ENCODE measurements around the gene SLC44A4.

SLC44A4 gene

DNA sequence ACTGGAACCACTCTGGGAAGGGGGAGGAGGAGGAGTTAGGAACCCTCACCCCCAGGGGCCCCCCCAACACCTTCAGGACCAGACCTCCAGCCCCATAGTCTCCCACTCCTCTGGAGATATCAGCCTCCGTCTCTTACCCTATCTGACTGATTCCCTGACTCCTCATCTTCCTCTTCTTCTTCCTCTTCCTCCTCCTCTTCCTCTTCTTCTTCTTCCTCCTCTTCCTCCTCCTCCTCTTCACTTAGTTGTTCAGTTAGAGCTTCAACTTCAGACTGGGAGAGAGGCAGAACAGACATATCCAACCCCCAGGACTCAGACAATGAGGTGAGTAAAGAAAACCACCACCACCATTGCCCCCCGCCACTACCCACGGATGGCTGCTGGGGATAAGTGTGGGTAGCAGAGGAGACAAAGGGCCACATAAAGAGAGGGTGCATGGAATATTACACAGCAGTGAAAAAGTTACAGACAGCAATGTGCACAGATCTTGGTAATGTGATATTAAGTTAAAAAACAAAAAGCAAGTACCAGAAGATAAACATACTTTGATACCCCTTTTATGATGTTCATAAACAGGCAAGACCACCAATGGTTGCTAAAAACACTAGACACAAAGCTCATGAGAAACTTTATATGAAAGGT is 10.7 kb upstream of the SLC44A4 start:
- Histone ChIP-seq H3K4me3 (ENCODE audit: low read length) (no peak overlapping the region), H3K36me3 (ENCODE audit: control insufficient read depth, insufficient read depth, low read length) (peaks cover 50% of the 10 kb centered on the region), H3K27ac (ENCODE audit: low read length) (no peak overlapping the region), H3K27me3 (ENCODE audit: control insufficient read depth, insufficient read depth, low read length) (no peaks in the 10 kb centered on the region), H3K9me3 (ENCODE audit: control insufficient read depth, insufficient read depth, low read length) (no peaks in the 10 kb centered on the region), H3K4me1 (ENCODE audit: control insufficient read depth, insufficient read depth, low read length) (no peaks in the 10 kb centered on the region)
- WGBS (ENCODE audit: insufficient coverage, insufficient read length) = no CpG with 5 or more reads among the region's 3 CpGs
- DNase-seq (ENCODE audit: low read depth, low spot score) = no peak

DNA sequence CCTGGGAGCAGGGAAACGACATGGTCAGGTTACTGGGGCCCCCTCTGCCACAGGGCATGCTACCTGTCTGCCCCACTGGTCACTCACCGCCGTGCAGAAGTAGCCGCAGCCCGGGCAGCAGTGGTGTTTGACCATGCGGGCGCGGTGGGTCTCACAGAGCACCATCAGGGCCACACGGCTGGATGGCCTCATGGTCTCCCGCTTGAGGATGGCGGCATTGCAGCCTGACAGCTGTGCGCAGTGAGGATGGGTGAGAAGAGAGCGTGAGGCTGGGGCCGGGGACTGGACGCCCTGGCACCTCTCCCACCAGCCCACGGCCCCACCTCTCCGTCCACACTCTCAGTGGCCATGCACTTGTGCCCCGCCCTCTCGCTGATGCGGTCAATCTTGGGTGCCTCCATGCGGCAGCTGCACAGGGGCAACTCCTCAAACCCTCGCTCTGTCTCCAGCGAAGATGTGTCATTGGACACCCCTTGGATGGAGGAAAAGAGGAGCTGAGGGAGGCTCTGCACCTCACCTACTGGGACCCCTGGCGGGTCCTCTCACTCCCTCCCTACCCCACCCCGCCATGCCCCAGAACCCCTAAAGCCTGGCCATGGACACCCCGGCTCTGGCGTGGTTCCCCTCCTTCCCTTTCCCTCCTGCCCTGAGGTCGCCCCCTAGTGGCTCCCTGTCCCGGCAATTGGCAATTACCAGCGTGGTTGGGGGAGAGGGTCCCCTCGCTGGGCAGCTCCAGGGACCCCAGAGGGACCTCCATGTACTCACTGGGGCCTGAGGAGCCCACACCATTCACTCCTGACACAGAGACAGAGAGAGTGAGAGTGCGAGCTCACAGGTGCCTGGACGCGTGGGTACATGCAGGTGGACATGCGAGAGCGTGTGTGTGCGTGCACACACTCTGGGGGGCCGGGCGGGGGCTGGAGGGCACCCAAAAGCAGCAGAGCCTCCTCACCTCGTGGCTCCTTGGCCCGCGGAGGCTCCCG is 9.8 kb upstream of the SLC44A4 start:
- DNase-seq (ENCODE audit: low read depth, low spot score) = no peak
- H3K9me3 ChIP-seq (ENCODE audit: control insufficient read depth, insufficient read depth, low read length) = no peaks in the 10 kb centered on the region
- H3K36me3 ChIP-seq (ENCODE audit: control insufficient read depth, insufficient read depth, low read length) = peaks cover 56% of the 10 kb centered on the region
- H3K27ac ChIP-seq (ENCODE audit: low read length) = no peak overlapping the region
- H3K4me3 ChIP-seq (ENCODE audit: low read length) = no peak overlapping the region
- WGBS (ENCODE audit: insufficient coverage, insufficient read length) = no CpG with 5 or more reads among the region's 43 CpGs
- no peaks in the 10 kb centered on the region for H3K4me1 ChIP-seq (ENCODE audit: control insufficient read depth, insufficient read depth, low read length)
- H3K27me3 ChIP-seq (ENCODE audit: control insufficient read depth, insufficient read depth, low read length) = no peaks in the 10 kb centered on the region

DNA sequence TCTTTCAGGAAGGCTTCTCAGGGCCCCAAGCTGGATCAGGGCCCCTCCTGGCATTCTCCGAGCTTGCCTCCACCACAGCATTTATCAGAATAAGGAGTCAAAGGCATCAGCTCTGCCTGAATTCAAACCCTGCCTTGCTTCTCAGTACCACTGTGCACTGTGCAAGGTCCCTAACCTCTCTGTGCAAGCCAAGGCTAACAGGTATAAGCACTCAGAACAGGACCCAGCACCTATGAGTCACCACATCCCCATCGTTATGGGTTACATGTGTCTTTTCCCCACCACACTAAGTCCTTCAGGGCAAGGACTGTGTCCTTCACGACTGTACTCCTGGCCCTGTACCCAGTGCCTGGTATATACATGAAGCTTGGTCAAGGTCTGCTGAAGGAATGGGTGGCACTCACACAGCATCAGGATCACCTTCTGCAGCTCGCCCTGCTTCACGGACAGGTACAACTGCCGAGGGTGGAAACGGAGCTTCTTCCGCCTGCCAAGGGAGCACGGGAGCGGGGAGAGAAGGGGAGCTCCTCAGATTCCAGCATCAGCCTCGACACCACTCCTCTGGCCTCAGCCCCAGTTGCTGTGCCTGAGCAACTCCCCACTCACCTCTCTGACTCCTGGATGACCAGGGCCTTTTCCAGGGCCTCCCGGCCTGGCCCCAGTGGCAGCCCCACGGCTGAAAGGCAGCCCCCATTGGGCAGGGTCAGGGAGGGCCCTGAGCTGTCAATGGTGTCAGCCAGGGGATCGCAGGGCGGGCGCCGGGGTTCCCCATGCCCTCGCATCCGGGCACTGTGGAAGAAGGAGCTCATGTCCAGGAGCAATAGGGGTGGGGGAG is 8.6 kb upstream of the SLC44A4 start:
- no peaks in the 10 kb centered on the region for H3K9me3 ChIP-seq (ENCODE audit: control insufficient read depth, insufficient read depth, low read length)
- H3K36me3 ChIP-seq (ENCODE audit: control insufficient read depth, insufficient read depth, low read length) = peaks cover 58% of the 10 kb centered on the region
- no CpG with 5 or more reads among the region's 19 CpGs for WGBS (ENCODE audit: insufficient coverage, insufficient read length)
- H3K27me3 ChIP-seq (ENCODE audit: control insufficient read depth, insufficient read depth, low read length) = no peaks in the 10 kb centered on the region
- H3K27ac ChIP-seq (ENCODE audit: low read length) = no peak overlapping the region
- no peaks in the 10 kb centered on the region for H3K4me1 ChIP-seq (ENCODE audit: control insufficient read depth, insufficient read depth, low read length)
- no peak for DNase-seq (ENCODE audit: low read depth, low spot score)
- no peak overlapping the region for H3K4me3 ChIP-seq (ENCODE audit: low read length)

DNA sequence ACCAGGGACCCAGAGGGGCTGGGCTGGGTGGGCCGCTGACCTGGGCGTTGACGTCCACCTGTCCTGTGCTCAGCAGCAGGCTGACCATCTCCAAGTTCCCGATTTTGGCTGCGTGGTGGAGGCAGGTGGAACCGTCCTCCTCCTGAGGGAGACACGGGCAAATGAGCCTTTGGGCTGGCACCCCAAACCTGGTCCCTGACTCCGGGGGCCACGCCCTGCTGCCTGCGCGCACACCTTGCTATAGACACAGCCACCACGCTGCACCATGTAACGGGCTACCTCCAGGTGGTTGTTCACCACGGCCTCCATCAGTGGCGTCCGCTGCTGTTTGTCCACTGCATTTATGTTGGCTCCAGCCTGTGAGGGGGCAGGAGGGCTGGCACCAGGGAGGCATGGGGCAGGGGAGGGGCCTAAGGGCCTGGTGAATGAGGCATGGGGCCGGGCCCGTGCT is 7.8 kb upstream of the SLC44A4 start:
- no peaks in the 10 kb centered on the region for H3K4me1 ChIP-seq (ENCODE audit: control insufficient read depth, insufficient read depth, low read length)
- DNase-seq (ENCODE audit: low read depth, low spot score) = no peak
- no peaks in the 10 kb centered on the region for H3K27me3 ChIP-seq (ENCODE audit: control insufficient read depth, insufficient read depth, low read length)
- peaks cover 58% of the 10 kb centered on the region for H3K36me3 ChIP-seq (ENCODE audit: control insufficient read depth, insufficient read depth, low read length)
- no CpG with 5 or more reads among the region's 18 CpGs for WGBS (ENCODE audit: insufficient coverage, insufficient read length)
- H3K4me3 ChIP-seq (ENCODE audit: low read length) = no peak overlapping the region
- no peaks in the 10 kb centered on the region for H3K9me3 ChIP-seq (ENCODE audit: control insufficient read depth, insufficient read depth, low read length)
- H3K27ac ChIP-seq (ENCODE audit: low read length) = no peak overlapping the region

DNA sequence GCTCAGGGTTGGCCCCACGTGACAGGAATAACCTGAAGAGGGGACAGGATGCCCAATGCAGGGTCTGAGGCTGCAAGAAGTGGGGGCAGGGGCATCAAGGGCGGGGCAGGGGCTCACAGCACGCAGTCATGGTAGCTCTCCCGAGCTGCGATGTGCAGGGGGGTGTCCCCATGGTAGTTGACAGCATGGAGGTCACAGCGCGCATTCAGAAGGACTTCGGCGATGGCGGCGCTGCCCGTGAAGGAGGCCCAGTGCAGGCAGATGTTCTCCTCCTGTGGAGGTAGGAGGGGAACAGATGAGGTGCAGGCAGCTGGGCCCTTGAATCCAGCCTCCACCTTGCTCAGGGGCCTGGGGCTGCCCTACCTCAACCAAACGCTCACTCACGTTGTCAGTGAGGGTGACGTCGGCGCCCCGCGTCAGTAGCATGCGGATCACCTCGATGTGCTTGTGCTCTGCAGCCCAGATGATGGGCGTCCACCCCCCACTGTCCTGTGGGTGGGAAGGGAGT is 5.8 kb upstream of the SLC44A4 start:
- Histone ChIP-seq H3K4me1 (ENCODE audit: control insufficient read depth, insufficient read depth, low read length) (no peaks in the 10 kb centered on the region), H3K36me3 (ENCODE audit: control insufficient read depth, insufficient read depth, low read length) (peaks cover 71% of the 10 kb centered on the region), H3K27me3 (ENCODE audit: control insufficient read depth, insufficient read depth, low read length) (no peaks in the 10 kb centered on the region), H3K4me3 (ENCODE audit: low read length) (no peak overlapping the region), H3K9me3 (ENCODE audit: control insufficient read depth, insufficient read depth, low read length) (no peaks in the 10 kb centered on the region), H3K27ac (ENCODE audit: low read length) (no peak overlapping the region)
- no peak for DNase-seq (ENCODE audit: low read depth, low spot score)
- no CpG with 5 or more reads among the region's 22 CpGs for WGBS (ENCODE audit: insufficient coverage, insufficient read length)

DNA sequence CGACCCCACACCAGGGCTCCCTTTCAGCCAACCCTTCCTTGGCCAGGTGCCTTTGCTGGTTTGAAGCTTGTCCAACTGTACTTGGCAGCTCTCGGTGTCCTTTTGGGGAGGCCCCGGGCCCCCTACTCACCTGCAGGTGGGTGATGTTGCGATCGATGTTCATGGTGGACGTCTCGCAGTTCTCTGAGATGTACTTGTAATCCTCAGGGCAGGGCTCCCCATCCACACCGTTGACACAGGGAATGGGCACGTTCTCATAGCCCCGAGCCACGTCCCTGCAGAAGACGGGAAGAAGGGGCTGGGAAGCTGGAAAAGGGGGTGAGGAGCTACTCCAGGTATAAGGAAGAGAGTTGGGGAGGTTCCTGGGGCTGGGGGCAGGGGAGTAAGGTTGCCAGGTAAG is 4.9 kb upstream of the SLC44A4 start:
- H3K36me3 ChIP-seq (ENCODE audit: control insufficient read depth, insufficient read depth, low read length) = peaks cover 69% of the 10 kb centered on the region

DNA sequence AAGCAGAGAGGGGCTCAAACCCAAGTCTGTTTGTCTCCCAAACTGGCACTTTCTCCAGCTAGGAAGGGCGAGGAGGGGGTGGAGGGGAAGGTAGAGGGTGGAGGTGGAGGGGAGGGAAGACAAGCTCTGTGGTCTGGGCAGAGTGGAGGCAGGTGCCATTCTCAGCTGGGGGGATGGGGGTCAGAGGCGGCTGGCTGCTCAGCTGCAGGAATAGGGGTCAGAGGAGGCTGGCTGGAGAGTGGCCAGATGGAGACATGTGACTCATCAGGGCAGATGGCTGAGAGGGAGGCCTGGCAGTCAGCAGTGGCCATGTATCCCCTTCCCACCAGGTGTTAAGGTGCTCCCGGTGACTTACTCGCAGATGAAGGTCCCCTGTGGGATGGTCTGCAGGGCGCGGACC is 3.5 kb upstream of the SLC44A4 start:
- peaks cover 56% of the 10 kb centered on the region for H3K36me3 ChIP-seq (ENCODE audit: control insufficient read depth, insufficient read depth, low read length)
- no peaks in the 10 kb centered on the region for H3K4me1 ChIP-seq (ENCODE audit: control insufficient read depth, insufficient read depth, low read length)
- no peak overlapping the region for H3K4me3 ChIP-seq (ENCODE audit: low read length)
- no CpG with 5 or more reads among the region's 6 CpGs for WGBS (ENCODE audit: insufficient coverage, insufficient read length)
- H3K27me3 ChIP-seq (ENCODE audit: control insufficient read depth, insufficient read depth, low read length) = no peaks in the 10 kb centered on the region
- no peaks in the 10 kb centered on the region for H3K9me3 ChIP-seq (ENCODE audit: control insufficient read depth, insufficient read depth, low read length)
- H3K27ac ChIP-seq (ENCODE audit: low read length) = no peak overlapping the region
- DNase-seq (ENCODE audit: low read depth, low spot score) = no peak

More for the DNA sequence above, 4.9 kb upstream of the SLC44A4 start:
- no peak overlapping the region for H3K27ac ChIP-seq (ENCODE audit: low read length)
- H3K27me3 ChIP-seq (ENCODE audit: control insufficient read depth, insufficient read depth, low read length) = no peaks in the 10 kb centered on the region
- WGBS (ENCODE audit: insufficient coverage, insufficient read length) = no CpG with 5 or more reads among the region's 12 CpGs
- H3K9me3 ChIP-seq (ENCODE audit: control insufficient read depth, insufficient read depth, low read length) = no peaks in the 10 kb centered on the region
- H3K4me1 ChIP-seq (ENCODE audit: control insufficient read depth, insufficient read depth, low read length) = no peaks in the 10 kb centered on the region
- no peak overlapping the region for H3K4me3 ChIP-seq (ENCODE audit: low read length)
- no peak for DNase-seq (ENCODE audit: low read depth, low spot score)

DNA sequence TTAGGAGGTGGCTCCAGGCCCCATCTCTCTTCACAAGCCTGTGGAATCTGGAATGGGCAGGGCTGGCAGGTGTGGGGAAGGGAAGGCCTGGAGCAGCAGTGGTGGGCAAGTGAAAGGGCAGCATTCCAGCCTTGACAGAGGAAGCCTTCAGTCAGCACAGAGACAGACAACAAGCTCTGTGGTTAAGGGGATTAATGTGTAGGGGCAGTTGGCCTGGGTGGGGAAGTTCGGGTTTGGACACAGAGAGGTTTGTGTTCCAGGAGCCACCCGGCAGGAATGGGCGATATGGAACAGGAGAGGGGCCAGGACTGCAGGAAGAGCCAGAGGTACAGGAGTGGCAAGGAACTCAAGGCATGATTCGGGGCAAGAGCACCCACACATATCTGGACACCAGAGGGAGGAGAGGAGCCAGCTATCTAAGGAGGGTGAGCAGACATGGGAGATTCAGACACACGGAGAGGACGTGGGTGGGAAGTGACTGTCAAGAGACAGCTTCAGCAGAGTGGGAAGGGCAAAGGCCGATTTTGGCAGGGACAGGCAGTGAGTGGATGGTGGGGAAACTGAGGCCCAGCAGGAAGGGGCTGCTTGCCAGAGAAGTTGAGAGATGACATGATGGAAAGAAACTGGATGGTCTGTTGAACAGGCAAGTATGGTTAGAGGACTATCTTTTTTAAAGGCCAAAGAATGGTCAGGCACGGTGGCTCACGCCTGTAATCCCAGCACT is 2.5 kb upstream of the SLC44A4 start:
- DNase-seq (ENCODE audit: low read depth, low spot score) = no peak
- Histone ChIP-seq H3K4me1 (ENCODE audit: control insufficient read depth, insufficient read depth, low read length) (no peaks in the 10 kb centered on the region), H3K27me3 (ENCODE audit: control insufficient read depth, insufficient read depth, low read length) (no peaks in the 10 kb centered on the region), H3K4me3 (ENCODE audit: low read length) (no peak overlapping the region), H3K36me3 (ENCODE audit: control insufficient read depth, insufficient read depth, low read length) (peaks cover 45% of the 10 kb centered on the region), H3K27ac (ENCODE audit: low read length) (no peak overlapping the region), H3K9me3 (ENCODE audit: control insufficient read depth, insufficient read depth, low read length) (no peaks in the 10 kb centered on the region)
- no CpG with 5 or more reads among the region's 9 CpGs for WGBS (ENCODE audit: insufficient coverage, insufficient read length)

DNA sequence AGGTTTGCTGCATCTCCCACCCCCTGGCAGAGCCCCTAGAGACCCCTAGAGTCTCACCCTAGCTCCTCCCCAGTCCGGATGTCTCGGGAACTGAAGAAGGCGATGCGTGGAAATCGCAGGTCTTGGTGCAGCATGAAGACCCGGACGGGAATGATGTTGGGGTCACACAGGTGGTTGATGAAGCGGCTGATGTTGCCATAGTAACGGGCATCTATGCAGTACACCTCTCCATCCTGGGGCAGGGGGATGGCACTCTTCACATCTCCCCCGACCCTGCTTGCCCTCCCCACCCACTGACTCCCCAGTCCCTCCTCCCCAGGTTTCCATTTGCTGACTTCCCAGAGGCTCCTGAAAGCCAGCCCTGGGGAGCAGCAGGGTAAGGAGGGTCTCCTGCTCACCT is 1.8 kb upstream of the SLC44A4 start:
- Histone ChIP-seq H3K27me3 (ENCODE audit: control insufficient read depth, insufficient read depth, low read length) (no peaks in the 10 kb centered on the region), H3K9me3 (ENCODE audit: control insufficient read depth, insufficient read depth, low read length) (no peaks in the 10 kb centered on the region), H3K4me1 (ENCODE audit: control insufficient read depth, insufficient read depth, low read length) (no peaks in the 10 kb centered on the region), H3K36me3 (ENCODE audit: control insufficient read depth, insufficient read depth, low read length) (peaks cover 44% of the 10 kb centered on the region), H3K27ac (ENCODE audit: low read length) (no peak overlapping the region), H3K4me3 (ENCODE audit: low read length) (no peak overlapping the region)
- DNase-seq (ENCODE audit: low read depth, low spot score) = no peak
- no CpG with 5 or more reads among the region's 10 CpGs for WGBS (ENCODE audit: insufficient coverage, insufficient read length)
